Loucy (cell line): ENCODE data around the gene SLC17A2.

Experiments
- H2AFZ ChIP-seq: fragments of 200-600 bp; sonication (generic); 2 replicates; pipeline ENCODE4 v1.6.0; 2016; ENCODE audit warnings: antibody characterized with exemption, mild to moderate bottlenecking, low read length, moderate library complexity
- H3F3A ChIP-seq: fragments of 200-600 bp; 2 replicates; pipeline ENCODE4 v1.6.0; 2016; ENCODE audit warnings: antibody characterized with exemption, low read depth, mild to moderate bottlenecking
- H3K27me3 ChIP-seq: fragments of 200-600 bp; sonication (generic); 2 replicates; pipeline ENCODE4 v1.6.1; 2014; ENCODE audit warnings: low read length, mild to moderate bottlenecking; ENCODE audit not compliant: insufficient read depth, poor library complexity, severe bottlenecking
- H3K36me3 ChIP-seq: fragments of 200-600 bp; sonication (generic); 2 replicates; pipeline ENCODE4 v1.6.1; 2016; ENCODE audit warnings: low read length; ENCODE audit not compliant: insufficient read depth
- H3K4me1 ChIP-seq: fragments of 200-600 bp; sonication (generic); 2 replicates; pipeline ENCODE4 v1.5.1; 2014; ENCODE audit warnings: low read length, mild to moderate bottlenecking; ENCODE audit not compliant: insufficient read depth, poor library complexity, severe bottlenecking
- H3K4me2 ChIP-seq: fragments of 200-600 bp; sonication (generic); 2 replicates; pipeline ENCODE4 v1.6.0; 2014; ENCODE audit warnings: antibody characterized with exemption, low read length, low read depth, mild to moderate bottlenecking; ENCODE audit not compliant: poor library complexity, severe bottlenecking
- H3K4me3 ChIP-seq: fragments of 200-600 bp; sonication (generic); 2 replicates; pipeline ENCODE4 v1.5.1; 2014; ENCODE audit warnings: low read length, mild to moderate bottlenecking, mixed read lengths; ENCODE audit not compliant: poor library complexity, severe bottlenecking
- H3K79me2 ChIP-seq: fragments of 200-600 bp; sonication (generic); 2 replicates; pipeline ENCODE4 v1.6.1; 2014; ENCODE audit warnings: low read length; ENCODE audit not compliant: insufficient read depth
- H3K9ac ChIP-seq: fragments of 200-600 bp; sonication (generic); 2 replicates; pipeline ENCODE4 v1.6.0; 2014; ENCODE audit warnings: mild to moderate bottlenecking, low read depth, low read length, moderate library complexity; ENCODE audit not compliant: poor library complexity, severe bottlenecking
- H3K9me2 ChIP-seq: fragments of 200-600 bp; sonication (generic); replicated peaks from 2 replicates; pipeline ENCODE4 v1.6.1; 2016; ENCODE audit warnings: low read depth, low read length, mixed read lengths
- H3K9me3 ChIP-seq: fragments of 200-600 bp; sonication (generic); 2 replicates; pipeline ENCODE4 v1.6.1; 2014; ENCODE audit warnings: mild to moderate bottlenecking, antibody characterized with exemption, low read length, low read depth; ENCODE audit not compliant: insufficient read depth
- H4K20me1 ChIP-seq: fragments of 200-600 bp; sonication (generic); 2 replicates; pipeline ENCODE4 v1.6.0; 2014; ENCODE audit warnings: antibody characterized with exemption, low read length, mild to moderate bottlenecking; ENCODE audit not compliant: insufficient read depth, poor library complexity, severe bottlenecking
- CTCF ChIP-seq: fragments of 200-600 bp; sonication (generic); conservative IDR thresholded peaks from 2 replicates; pipeline ENCODE4 v1.5.1; 2014; ENCODE audit warnings: mild to moderate bottlenecking, antibody characterized with exemption, low read length
- EZH2phosphoT487 ChIP-seq: fragments of 200-600 bp; IDR thresholded peaks from 2 replicates; pipeline ENCODE4 v1.6.1; 2018; ENCODE audit warnings: antibody characterized with exemption, mild to moderate bottlenecking, moderate library complexity, borderline replicate concordance

The SLC17A2 gene

GRCh38 chr6:25956226-25956625, 25.7 kb upstream of the SLC17A2 start:
- Histone ChIP-seq H2AFZ (no peak overlapping the region), H3K27me3 (no peaks in the 10 kb centered on the region), H3K9me2 (no peaks in the 10 kb centered on the region), H3K4me2 (no peak overlapping the region), H3K79me2 (no peaks in the 10 kb centered on the region), H3K9ac (no peak overlapping the region), H3K4me1 (peaks cover 13% of the 10 kb centered on the region), H4K20me1 (no peaks in the 10 kb centered on the region), H3K4me3 (no peak overlapping the region), H3K9me3 (peaks cover 26% of the 10 kb centered on the region; the same call in 1 of the 2 replicates), H3F3A (no peaks in the 10 kb centered on the region), H3K36me3 (no peaks in the 10 kb centered on the region)
- TF ChIP-seq EZH2phosphoT487 (no peak), CTCF (no peak)

- no peak overlapping the region for H2AFZ ChIP-seq
- TF ChIP-seq CTCF (no peak), EZH2phosphoT487 (no peak)
- peaks cover 13% of the 10 kb centered on the region; the same call in 1 of the 2 replicates for H3K9me3 ChIP-seq
- H3K4me2 ChIP-seq: no peak overlapping the region
- H3K79me2 ChIP-seq: no peaks in the 10 kb centered on the region
- no peaks in the 10 kb centered on the region for H3K27me3 ChIP-seq
- H3F3A ChIP-seq: no peaks in the 10 kb centered on the region
- H3K9ac ChIP-seq: no peak overlapping the region
- no peaks in the 10 kb centered on the region for H4K20me1 ChIP-seq
- H3K9me2 ChIP-seq: no peaks in the 10 kb centered on the region
- H3K36me3 ChIP-seq: no peaks in the 10 kb centered on the region
- no peak overlapping the region for H3K4me3 ChIP-seq
- H3K4me1 ChIP-seq: no peaks in the 10 kb centered on the region
Measured at GRCh38 chr6:25954756-25955155, 24.3 kb upstream of the SLC17A2 start.

GRCh38 chr6:25953733-25954132, 23.2 kb upstream of the SLC17A2 start:
- TF ChIP-seq EZH2phosphoT487: no peak
- TF ChIP-seq CTCF: no peak
- no peaks in the 10 kb centered on the region for H4K20me1 ChIP-seq
- no peak overlapping the region for H2AFZ ChIP-seq
- no peaks in the 10 kb centered on the region for H3K79me2 ChIP-seq
- H3K4me2 ChIP-seq: no peak overlapping the region
- no peaks in the 10 kb centered on the region for H3K36me3 ChIP-seq
- H3K9ac ChIP-seq: no peak overlapping the region
- H3K9me3 ChIP-seq: peaks cover 4% of the 10 kb centered on the region; the same call in 1 of the 2 replicates
- no peaks in the 10 kb centered on the region for H3K4me1 ChIP-seq
- no peaks in the 10 kb centered on the region for H3K9me2 ChIP-seq
- no peaks in the 10 kb centered on the region for H3K27me3 ChIP-seq
- no peaks in the 10 kb centered on the region for H3F3A ChIP-seq
- H3K4me3 ChIP-seq: no peak overlapping the region
